ENCODE results near the gene VRK3. TPM values are rescaled to one million over a fixed set of nuclear protein-coding genes. Genes with fewer than 3 reads are reported as not detected.

VRK3 gene
- total and polyA plus RNA-seq, 2 of the 4 experiments (the other 2 are of a cell fraction) = 28.7 to 35.8 TPM

GRCh38 chr19:49977076-49977475 is 48.1 kb downstream of the VRK3 start:
- Histone ChIP-seq H2AFZ (replicated peaks; ENCODE audit: low read length, poor library complexity) (no peak overlapping the region), H2BK20ac (ENCODE audit: low read depth, low read length) (no peak overlapping the region), H3K9me1 (ENCODE audit: insufficient read depth, low read length) (peaks cover 3% of the 10 kb centered on the region; the same call in 1 of the 2 replicates), H2AK9ac (replicated peaks; ENCODE audit: low read depth, low read length, poor library complexity) (no peak overlapping the region), H2BK120ac (ENCODE audit: low read depth, low read length) (no peak overlapping the region), H3K18ac (ENCODE audit: low read depth, low read length) (no peak overlapping the region), H2AK5ac (ENCODE audit: low read depth, low read length) (no peak overlapping the region), H3K79me1 (ENCODE audit: low read depth in 1 of 2, low read length in 2 of 2) (no peaks in the 10 kb centered on the region), H3K4me2 (ENCODE audit: low read depth, low read length) (no peak overlapping the region), H4K20me1 (ENCODE audit: insufficient read depth, low read length) (no peaks in the 10 kb centered on the region; the same call in 1 of the 2 replicates), H3K14ac (replicated peaks; ENCODE audit: low read depth, low read length) (no peak overlapping the region), H4K91ac (ENCODE audit: insufficient read depth, low read depth, low read length) (no peak overlapping the region), H3K4ac (ENCODE audit: low read depth, low read length) (no peak overlapping the region), H4K8ac (ENCODE audit: low read depth in 2 of 2, low read length in 2 of 2) (no peak overlapping the region), H2BK15ac (ENCODE audit: low read depth, low read length) (no peak overlapping the region), H2BK5ac (ENCODE audit: low read depth, low read length, poor library complexity, severe bottlenecking) (no peak overlapping the region), H3K4me3 (ENCODE audit: insufficient read depth, low read depth, low read length) (no peak overlapping the region), H3K9me3 (ENCODE audit: control insufficient read depth, insufficient read depth, low read length) (no peaks in the 10 kb centered on the region), H3K27me3 (ENCODE audit: control insufficient read depth, insufficient read depth, low read length) (no peaks in the 10 kb centered on the region), H3K36me3 (ENCODE audit: control insufficient read depth, insufficient read depth, low read length) (peaks cover 20% of the 10 kb centered on the region), H3K4me1 (ENCODE audit: control insufficient read depth, insufficient read depth, low read length) (no peaks in the 10 kb centered on the region), H4K5ac (ENCODE audit: low read depth, low read length) (no peak overlapping the region), H3K23ac (ENCODE audit: low read depth, low read length) (no peak overlapping the region), H3K27ac (ENCODE audit: insufficient read depth, low read length) (no peak overlapping the region), H3K56ac (ENCODE audit: extremely low read depth, insufficient read depth, low read length) (no peak overlapping the region), H3K9ac (ENCODE audit: low read depth, low read length) (no peak overlapping the region)
- in situ Hi-C loops (cut with MboI; ENCODE audit: low sequenced_read_pairs) (no loop called here), dilution Hi-C loops (cut with HindIII; ENCODE audit: low sequenced_read_pairs, unreplicated experiment) (no loop called here), intact Hi-C loops (cut with micrococcal nuclease) (no loop called here)
- 86% methylated on average over 7 of the region's 13 CpGs; no CpG with 5 or more reads in 1 of the 2 experiments for WGBS, 2 experiments (ENCODE audit: extremely low coverage in 2 of 2, insufficient read length in 1 of 2)
- DNase-seq (no peak), ATAC-seq (ENCODE audit: low read depth) (no peak)
- BruUV-seq (replicated peaks) = no TSS peak
- POLR2A ChIA-PET (ENCODE audit: unreplicated experiment) = no interaction called here
- CTCF ChIA-PET = no interaction called here
- TF ChIP-seq RAD21 (IDR thresholded peaks at IDR 0.05; ENCODE audit: low read length) (no peak), MAZ (IDR thresholded peaks at IDR 0.05; ENCODE audit: borderline replicate concordance, low read depth, low read length) (no peak), CHD1 (IDR thresholded peaks at IDR 0.05; ENCODE audit: low read depth, low read length) (no peak), NFE2L2 (IDR thresholded peaks at IDR 0.05; ENCODE audit: low read depth, low read length) (no peak), FOS (IDR thresholded peaks at IDR 0.05; ENCODE audit: low read depth, low read length) (no peak), USF2 (IDR thresholded peaks at IDR 0.05; ENCODE audit: low read depth, low read length) (no peak), RCOR1 (IDR thresholded peaks at IDR 0.05; ENCODE audit: insufficient replicate concordance, low read length) (no peak), RFX5 (IDR thresholded peaks at IDR 0.05; ENCODE audit: low read depth, low read length) (no peak), SMC3 (IDR thresholded peaks at IDR 0.05; ENCODE audit: low read depth, low read length) (no peak), BHLHE40 (IDR thresholded peaks at IDR 0.05; ENCODE audit: low read depth, low read length) (no peak), POLR2A (IDR thresholded peaks at IDR 0.05; ENCODE audit: low read depth, low read length) (no peak), CTCF (conservative IDR thresholded peaks at IDR 0.05; ENCODE audit: low read depth, low read length) (no peak), CEBPB (IDR thresholded peaks at IDR 0.05; ENCODE audit: low read depth, low read length) (no peak), MXI1 (IDR thresholded peaks at IDR 0.05; ENCODE audit: borderline replicate concordance, low read depth, low read length) (no peak), MAFK (IDR thresholded peaks at IDR 0.05; ENCODE audit: low read depth, low read length) (no peak), ELK1 (IDR thresholded peaks at IDR 0.05; ENCODE audit: borderline replicate concordance, low read depth, low read length) (no peak)

Data from IMR-90 (cell line).